Measurements from ENCODE around the gene PPP3CB. TPM values are rescaled to one million over a fixed set of nuclear protein-coding genes. Genes with fewer than 3 reads are reported as not detected.
A peak's percentile ranks its signal among the peaks of the same experiment; 100 is the strongest.

Gene PPP3CB
- total RNA-seq = 10 to 100 TPM; 12.5 to 77.1 (median 43.3) TPM
- polyA plus RNA-seq = 10 to 100 TPM; 23.2 to 29.0 (median 24.4) TPM
- long read RNA-seq, donor 1, partial matches to known transcripts = 0 of 4 reads
- long read RNA-seq, donor 1, other reads (novel, unspliced or antisense) = 0 of 4 reads
- long read RNA-seq, donor 2, partial matches to known transcripts = 0 of 2 reads
- long read RNA-seq, donor 2, other reads (novel, unspliced or antisense) = 0 of 2 reads
- long read RNA-seq, donor 3, partial matches to known transcripts = 0 of 2 reads
- long read RNA-seq, donor 3, other reads (novel, unspliced or antisense) = 0 of 2 reads
- long read RNA-seq, donor 4, partial matches to known transcripts = 0 of 2 reads
- long read RNA-seq, donor 4, other reads (novel, unspliced or antisense) = 0 of 2 reads
- long read RNA-seq, donor 5, partial matches to known transcripts = 0 of 4 reads
- long read RNA-seq, donor 5, other reads (novel, unspliced or antisense) = 0 of 4 reads
- long read RNA-seq, donor 6, partial matches to known transcripts = 0 of 9 reads
- long read RNA-seq, donor 6, other reads (novel, unspliced or antisense) = 0 of 9 reads
- long read RNA-seq, donor 7, partial matches to known transcripts = 0 of 5 reads
- long read RNA-seq, donor 7, other reads (novel, unspliced or antisense) = 0 of 5 reads
- long read RNA-seq, donor 8, partial matches to known transcripts = 0 of 2 reads
- long read RNA-seq, donor 8, other reads (novel, unspliced or antisense) = 0 of 2 reads
- long read RNA-seq, donor 9, partial matches to known transcripts = 0 of 3 reads
- long read RNA-seq, donor 9, other reads (novel, unspliced or antisense) = 0 of 3 reads
- long read RNA-seq, donor 10, partial matches to known transcripts = 0 of 2 reads
- long read RNA-seq, donor 10, other reads (novel, unspliced or antisense) = 0 of 2 reads

- peak; percentile 91 to 98 for DNase-seq
- peak within 1 kb of the TSS; percentile 96 to 100 (median 98) for H3K27ac ChIP-seq
- H3K36me3 ChIP-seq = peaks cover 14 to 43% (median 35%) of the 10 kb centered on the region in 4 donors
- H3K27me3 ChIP-seq = no peaks in the 10 kb centered on the region
- 6 to 19% (median 6%) methylated on average over 11 to 28 of the region's 28 CpGs for WGBS, 5 donors
- TF ChIP-seq POLR2A (IDR thresholded peaks at IDR 0.05) = no peak
- no peaks in the 10 kb centered on the region for H3K9me3 ChIP-seq
- peak within 1 kb of the TSS; percentile 73 to 92 (median 80) for H3K4me3 ChIP-seq
- H3K4me1 ChIP-seq = peaks cover 18 to 56% (median 37%) of the 10 kb centered on the region in 4 donors
- intact Hi-C loops (cut with DNase I; ENCODE audit: low total_unique reads) = no loop called here
Observed at GRCh38 chr10:73495884-73496674, at the start of gene PPP3CB. Gene PPP3CB, minus strand, starts transcription at chr10:73496024. Its CDS starts 135 bp downstream, at chr10:73495889.

DNA sequence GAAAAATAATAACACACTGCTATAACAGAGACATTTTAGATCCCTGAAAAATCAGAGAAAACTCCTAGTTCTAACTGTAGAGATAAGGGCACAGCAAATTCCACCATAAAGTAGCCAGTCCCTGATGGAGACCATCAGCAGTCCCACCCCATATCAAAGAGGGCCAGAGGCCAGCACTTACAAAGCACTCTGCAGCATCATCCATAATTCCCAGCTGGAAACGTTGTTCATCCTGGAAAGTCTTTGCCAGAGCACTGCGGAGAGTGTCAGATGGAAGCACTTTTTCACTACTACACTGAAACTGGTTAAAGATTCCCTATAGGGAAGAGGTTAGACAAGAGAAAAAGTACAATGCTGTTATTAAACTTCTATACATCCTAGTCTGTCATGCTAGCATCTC is 49.5 kb upstream of the PPP3CB start:
- Histone ChIP-seq H3K27me3 (no peaks in the 10 kb centered on the region), H3K4me3 (no peak overlapping the region), H3K9me3 (no peaks in the 10 kb centered on the region), H3K36me3 (peaks cover 6 to 50% (median 48%) of the 10 kb centered on the region in 4 donors), H3K27ac (no peak overlapping the region), H3K4me1 (no peaks in the 10 kb centered on the region)
- 82 to 93% (median 85%) methylated on average over 2 of the region's 2 CpGs for WGBS, 5 donors
- TF ChIP-seq EP300 (IDR thresholded peaks at IDR 0.05) (no peak), POLR2A (IDR thresholded peaks at IDR 0.05) (no peak), POLR2AphosphoS5 (IDR thresholded peaks at IDR 0.05) (no peak)
- TF ChIP-seq, protein P1, sequence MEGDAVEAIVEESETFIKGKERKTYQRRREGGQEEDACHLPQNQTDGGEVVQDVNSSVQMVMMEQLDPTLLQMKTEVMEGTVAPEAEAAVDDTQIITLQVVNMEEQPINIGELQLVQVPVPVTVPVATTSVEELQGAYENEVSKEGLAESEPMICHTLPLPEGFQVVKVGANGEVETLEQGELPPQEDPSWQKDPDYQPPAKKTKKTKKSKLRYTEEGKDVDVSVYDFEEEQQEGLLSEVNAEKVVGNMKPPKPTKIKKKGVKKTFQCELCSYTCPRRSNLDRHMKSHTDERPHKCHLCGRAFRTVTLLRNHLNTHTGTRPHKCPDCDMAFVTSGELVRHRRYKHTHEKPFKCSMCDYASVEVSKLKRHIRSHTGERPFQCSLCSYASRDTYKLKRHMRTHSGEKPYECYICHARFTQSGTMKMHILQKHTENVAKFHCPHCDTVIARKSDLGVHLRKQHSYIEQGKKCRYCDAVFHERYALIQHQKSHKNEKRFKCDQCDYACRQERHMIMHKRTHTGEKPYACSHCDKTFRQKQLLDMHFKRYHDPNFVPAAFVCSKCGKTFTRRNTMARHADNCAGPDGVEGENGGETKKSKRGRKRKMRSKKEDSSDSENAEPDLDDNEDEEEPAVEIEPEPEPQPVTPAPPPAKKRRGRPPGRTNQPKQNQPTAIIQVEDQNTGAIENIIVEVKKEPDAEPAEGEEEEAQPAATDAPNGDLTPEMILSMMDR (IDR thresholded peaks at IDR 0.05) = no peak
- intact Hi-C loops (cut with DNase I; ENCODE audit: low total_unique reads) = no loop called here
- DNase-seq = no peak

GRCh38 chr10:73537709-73538108 is 41.9 kb upstream of the PPP3CB start:
- peaks cover 17 to 90% (median 84%) of the 10 kb centered on the region in 4 donors for H3K36me3 ChIP-seq
- WGBS, 5 donors = 92 to 99% (median 94%) methylated on average over 7 of the region's 7 CpGs

GRCh38 chr10:73537288-73537687 is 41.5 kb upstream of the PPP3CB start:
- Histone ChIP-seq H3K9me3 (no peaks in the 10 kb centered on the region), H3K4me3 (no peak overlapping the region), H3K4me1 (peaks cover 0 to 27% (median 1%) of the 10 kb centered on the region in 4 donors), H3K27me3 (no peaks in the 10 kb centered on the region), H3K36me3 (peaks cover 17 to 89% (median 82%) of the 10 kb centered on the region in 4 donors), H3K27ac (no peak overlapping the region)
- 73 to 87% (median 83%) methylated on average over 2 of the region's 2 CpGs for WGBS, 5 donors
- no peak for DNase-seq
- TF ChIP-seq POLR2AphosphoS5 (IDR thresholded peaks at IDR 0.05) = no peak
- no peak for TF ChIP-seq POLR2A (IDR thresholded peaks at IDR 0.05)
- TF ChIP-seq, protein P1 (IDR thresholded peaks at IDR 0.05) = no peak
- no peak for TF ChIP-seq EP300 (IDR thresholded peaks at IDR 0.05)
- intact Hi-C loops (cut with DNase I; ENCODE audit: low total_unique reads) = no loop called here

More at GRCh38 chr10:73537709-73538108, 41.9 kb upstream of the PPP3CB start:
- Histone ChIP-seq H3K27ac (no peak overlapping the region), H3K9me3 (no peaks in the 10 kb centered on the region), H3K4me3 (no peak overlapping the region), H3K4me1 (peaks cover 0 to 27% (median 1%) of the 10 kb centered on the region in 4 donors), H3K27me3 (no peaks in the 10 kb centered on the region)
- DNase-seq = no peak
- intact Hi-C loops (cut with DNase I; ENCODE audit: low total_unique reads) = no loop called here
- TF ChIP-seq, protein P1 (IDR thresholded peaks at IDR 0.05) = no peak
- no peak for TF ChIP-seq POLR2AphosphoS5 (IDR thresholded peaks at IDR 0.05)
- TF ChIP-seq EP300 (IDR thresholded peaks at IDR 0.05) = no peak
- TF ChIP-seq POLR2A (IDR thresholded peaks at IDR 0.05) = no peak
